OCI-LY3 (cell line): ENCODE results near the gene TLN1.

Experiments used
- H2AFZ ChIP-seq: fragments of 200-600, 300-600 bp; shearing (Covaris generic); 2 replicates; pipeline ENCODE4 v1.6.0; 2014; ENCODE audit warnings: antibody characterized with exemption, low read depth, low read length
- H3K27ac ChIP-seq: fragments of 200-600, 300-600 bp; sonication (generic); 2 replicates; pipeline ENCODE4 v1.5.1; 2014; ENCODE audit warnings: mild to moderate bottlenecking, low read length, moderate library complexity, mixed read lengths
- H3K27me3 ChIP-seq: fragments of 200-600, 300-600 bp; sonication (generic); 2 replicates; pipeline ENCODE4 v1.6.1; 2014; ENCODE audit warnings: low read depth, low read length, mixed read lengths
- H3K36me3 ChIP-seq: fragments of 200-600, 300-600 bp; sonication (generic); replicated peaks from 2 replicates; pipeline ENCODE3; 2014; ENCODE audit warnings: low read depth, low read length, mixed read lengths
- H3K4me1 ChIP-seq: fragments of 300-600, 200-600 bp; sonication (generic); 2 replicates; pipeline ENCODE4 v1.6.1; 2014; ENCODE audit warnings: low read length, mixed read lengths
- H3K4me2 ChIP-seq: fragments of 200-600, 300-600 bp; sonication (generic); 2 replicates; pipeline ENCODE4 v1.6.1; 2014; ENCODE audit warnings: low read length, mixed read lengths
- H3K4me3 ChIP-seq: fragments of 300-600, 200-600 bp; sonication (generic); 2 replicates; pipeline ENCODE4 v1.5.1; 2014; ENCODE audit warnings: antibody characterized with exemption, mild to moderate bottlenecking, low read length, moderate library complexity
- H3K79me2 ChIP-seq: fragments of 300-600, 200-600 bp; shearing (Covaris generic); 2 replicates; pipeline ENCODE4 v1.6.1; 2014; ENCODE audit warnings: mild to moderate bottlenecking, low read length, mixed read lengths
- H3K9ac ChIP-seq: fragments of 300-600, 200-600 bp; shearing (Covaris generic); 2 replicates; pipeline ENCODE4 v1.6.0; 2014; ENCODE audit warnings: mild to moderate bottlenecking, low read length, moderate library complexity
- H3K9me3 ChIP-seq: fragments of 200-600, 300-600 bp; shearing (Covaris generic); 2 replicates; pipeline ENCODE4 v1.6.1; 2014; ENCODE audit warnings: low read length, mixed read lengths; ENCODE audit not compliant: insufficient read depth
- H4K20me1 ChIP-seq: fragments of 200-600, 300-600 bp; sonication (generic); 2 replicates; pipeline ENCODE4 v1.6.1; 2016; ENCODE audit warnings: low read length, mixed read lengths; ENCODE audit not compliant: insufficient read depth
- EZH2phosphoT487 ChIP-seq: fragments of 200-600 bp; shearing (Covaris generic); IDR thresholded peaks from 2 replicates; pipeline ENCODE4 v1.6.1; 2018; ENCODE audit warnings: antibody characterized with exemption, mixed run types, low read depth
- TF ChIP-seq, protein P1 (sequence below): fragments of 200-600, 300-600 bp; sonication (generic); IDR thresholded peaks from 2 replicates; pipeline ENCODE4 v1.5.1; 2014; ENCODE audit warnings: antibody characterized with exemption, low read length, low read depth

The TLN1 gene

DNA sequence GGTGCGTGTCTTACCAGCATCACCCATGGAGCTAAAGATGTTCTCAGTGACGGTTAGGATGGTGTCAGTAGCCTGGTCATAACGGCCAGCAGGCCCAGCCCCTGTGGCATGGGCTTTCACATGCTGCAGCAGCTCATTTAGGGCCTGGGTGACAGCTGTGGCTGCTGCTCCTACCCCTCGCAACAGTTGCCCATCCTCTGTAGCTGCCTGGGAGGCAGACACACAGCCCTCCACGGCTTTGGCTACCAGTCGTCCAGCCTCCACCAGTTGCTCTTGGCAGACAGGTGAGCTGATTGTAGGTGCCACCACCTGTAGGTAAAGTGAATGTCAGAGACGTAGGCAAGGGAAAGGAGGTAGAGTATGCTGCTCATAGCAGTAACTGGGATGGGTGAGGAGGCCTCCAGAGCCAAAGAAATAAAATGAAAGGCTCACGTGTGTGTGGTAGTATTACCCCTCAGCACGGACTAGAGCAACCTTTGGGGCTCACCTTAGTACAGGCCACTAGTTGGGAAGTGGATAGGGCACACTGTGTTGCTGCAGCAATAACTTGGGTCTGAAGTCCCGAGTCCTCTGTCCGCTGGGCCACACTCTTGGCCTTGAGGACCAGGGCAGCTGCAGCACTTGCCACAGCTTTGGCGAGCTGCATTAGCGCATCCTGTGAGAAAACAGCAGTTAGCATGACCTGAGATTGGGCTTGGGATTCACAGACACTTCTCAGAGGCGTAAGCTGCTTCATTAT, 14.7 kb downstream of the TLN1 start:
- Histone ChIP-seq H3K79me2 (no peaks in the 10 kb centered on the region), H3K36me3 (peaks cover 84% of the 10 kb centered on the region), H3K9ac (no peak overlapping the region), H3K4me3 (no peak overlapping the region), H3K4me1 (no peaks in the 10 kb centered on the region), H4K20me1 (no peaks in the 10 kb centered on the region), H3K4me2 (no peak overlapping the region), H2AFZ (no peak overlapping the region), H3K9me3 (no peaks in the 10 kb centered on the region), H3K27ac (no peak overlapping the region), H3K27me3 (no peaks in the 10 kb centered on the region)
- TF ChIP-seq EZH2phosphoT487, result no peak
- TF ChIP-seq, protein P1, sequence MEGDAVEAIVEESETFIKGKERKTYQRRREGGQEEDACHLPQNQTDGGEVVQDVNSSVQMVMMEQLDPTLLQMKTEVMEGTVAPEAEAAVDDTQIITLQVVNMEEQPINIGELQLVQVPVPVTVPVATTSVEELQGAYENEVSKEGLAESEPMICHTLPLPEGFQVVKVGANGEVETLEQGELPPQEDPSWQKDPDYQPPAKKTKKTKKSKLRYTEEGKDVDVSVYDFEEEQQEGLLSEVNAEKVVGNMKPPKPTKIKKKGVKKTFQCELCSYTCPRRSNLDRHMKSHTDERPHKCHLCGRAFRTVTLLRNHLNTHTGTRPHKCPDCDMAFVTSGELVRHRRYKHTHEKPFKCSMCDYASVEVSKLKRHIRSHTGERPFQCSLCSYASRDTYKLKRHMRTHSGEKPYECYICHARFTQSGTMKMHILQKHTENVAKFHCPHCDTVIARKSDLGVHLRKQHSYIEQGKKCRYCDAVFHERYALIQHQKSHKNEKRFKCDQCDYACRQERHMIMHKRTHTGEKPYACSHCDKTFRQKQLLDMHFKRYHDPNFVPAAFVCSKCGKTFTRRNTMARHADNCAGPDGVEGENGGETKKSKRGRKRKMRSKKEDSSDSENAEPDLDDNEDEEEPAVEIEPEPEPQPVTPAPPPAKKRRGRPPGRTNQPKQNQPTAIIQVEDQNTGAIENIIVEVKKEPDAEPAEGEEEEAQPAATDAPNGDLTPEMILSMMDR, result no peak

DNA sequence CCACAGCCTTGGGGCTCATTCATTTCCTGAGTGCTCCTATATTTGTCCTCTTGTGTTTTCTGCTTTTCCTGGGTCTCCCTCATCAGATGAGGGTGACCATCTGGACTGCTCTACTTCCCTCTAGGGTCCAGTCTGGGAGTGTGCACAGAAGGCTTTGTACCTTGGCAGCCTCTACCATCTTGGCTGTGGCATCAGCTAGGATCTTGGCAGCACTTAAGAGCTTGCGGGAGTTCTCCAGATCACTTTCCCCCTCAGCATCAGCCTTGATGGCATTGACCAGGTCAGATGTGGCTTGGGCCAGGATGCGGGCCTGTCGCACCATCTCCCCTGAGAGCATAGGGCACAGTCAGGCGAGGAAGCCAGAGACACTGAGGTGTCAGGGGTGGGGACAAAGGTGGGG, 15.8 kb downstream of the TLN1 start:
- Histone ChIP-seq H3K27ac (no peak overlapping the region), H3K4me1 (no peaks in the 10 kb centered on the region), H3K4me2 (no peak overlapping the region), H3K9ac (no peak overlapping the region), H3K79me2 (no peaks in the 10 kb centered on the region), H4K20me1 (no peaks in the 10 kb centered on the region), H3K36me3 (peaks cover 80% of the 10 kb centered on the region), H3K4me3 (no peak overlapping the region), H3K9me3 (no peaks in the 10 kb centered on the region), H3K27me3 (no peaks in the 10 kb centered on the region), H2AFZ (no peak overlapping the region)
- no peak for TF ChIP-seq EZH2phosphoT487
- TF ChIP-seq, protein P1, result no peak

DNA sequence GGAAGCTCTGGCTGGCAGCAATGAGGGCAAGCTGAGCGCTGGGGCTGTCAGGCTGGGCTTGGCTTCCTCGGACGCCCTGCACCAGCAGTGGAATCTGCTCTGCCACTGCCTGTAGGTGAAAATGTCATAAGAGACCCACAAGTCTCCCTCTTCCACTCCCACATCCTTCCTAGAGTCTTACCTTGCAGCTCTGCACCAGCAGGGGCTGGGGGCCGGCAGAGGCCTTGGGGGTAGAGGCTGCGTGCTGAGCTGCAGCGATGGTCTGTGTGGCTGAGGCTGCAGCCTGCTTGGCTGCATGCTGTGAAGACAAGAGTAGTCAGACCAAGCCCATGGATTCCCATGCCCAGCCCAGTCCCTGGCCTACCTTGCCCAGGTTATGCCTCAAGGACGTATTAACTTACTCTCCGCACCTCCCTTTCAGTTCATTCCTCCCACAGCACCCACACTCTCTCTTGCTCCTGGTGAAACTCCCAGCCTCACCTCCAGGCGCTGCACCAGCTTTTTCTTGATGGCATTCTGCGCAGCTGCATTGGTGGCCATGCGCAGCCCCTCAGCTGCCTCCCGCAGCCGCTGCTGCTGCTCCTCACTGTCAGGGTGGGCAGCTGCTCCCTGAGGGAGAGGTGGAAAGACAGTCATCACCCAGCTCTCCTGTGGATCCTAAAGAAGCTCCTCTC, 17.3 kb downstream of the TLN1 start:
- H3K4me3 ChIP-seq, result no peak overlapping the region
- no peaks in the 10 kb centered on the region for H3K4me1 ChIP-seq
- no peaks in the 10 kb centered on the region for H3K79me2 ChIP-seq
- H3K27ac ChIP-seq, result no peak overlapping the region
- H4K20me1 ChIP-seq, result no peaks in the 10 kb centered on the region
- H3K9ac ChIP-seq, result no peak overlapping the region
- no peak overlapping the region for H2AFZ ChIP-seq
- H3K36me3 ChIP-seq, result peaks cover 77% of the 10 kb centered on the region
- no peaks in the 10 kb centered on the region for H3K27me3 ChIP-seq
- no peaks in the 10 kb centered on the region for H3K9me3 ChIP-seq
- no peak overlapping the region for H3K4me2 ChIP-seq
- TF ChIP-seq, protein P1, result no peak
- TF ChIP-seq EZH2phosphoT487, result no peak

DNA sequence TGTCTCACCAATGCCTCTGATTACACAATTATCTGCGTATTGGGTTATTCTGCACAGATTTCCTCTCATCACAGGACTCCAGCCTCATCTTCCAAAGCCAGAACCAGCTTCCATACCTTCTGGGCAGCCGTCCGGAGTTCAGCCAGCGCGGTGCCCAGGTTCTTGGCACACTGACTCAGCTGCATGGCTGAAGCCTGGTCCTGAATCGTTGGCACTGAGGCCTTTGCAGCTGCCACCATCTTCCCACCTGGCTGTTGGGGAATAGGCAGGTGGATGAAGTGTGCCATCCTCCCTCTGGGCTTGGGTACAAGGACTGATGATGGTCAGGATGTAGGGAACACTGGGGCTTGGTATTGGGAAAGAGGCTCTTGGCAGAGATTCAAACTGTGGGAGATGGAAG, 17.9 kb downstream of the TLN1 start:
- Histone ChIP-seq H3K27ac (no peak overlapping the region), H3K4me1 (no peaks in the 10 kb centered on the region), H3K27me3 (no peaks in the 10 kb centered on the region), H4K20me1 (no peaks in the 10 kb centered on the region), H3K9me3 (no peaks in the 10 kb centered on the region), H3K9ac (no peak overlapping the region), H3K4me3 (no peak overlapping the region), H3K79me2 (no peaks in the 10 kb centered on the region), H3K36me3 (peaks cover 74% of the 10 kb centered on the region), H3K4me2 (no peak overlapping the region), H2AFZ (no peak overlapping the region)
- TF ChIP-seq EZH2phosphoT487, result no peak
- TF ChIP-seq, protein P1, result no peak
